ENCODE data around the gene ZFHX3. TPM values are rescaled to one million over a fixed set of nuclear protein-coding genes. Genes with fewer than 3 reads are reported as not detected.

ZFHX3 gene
- total RNA-seq, 4 donors from 2014 or later = 19.7 to 70.4 (median 34.6) TPM

DNA sequence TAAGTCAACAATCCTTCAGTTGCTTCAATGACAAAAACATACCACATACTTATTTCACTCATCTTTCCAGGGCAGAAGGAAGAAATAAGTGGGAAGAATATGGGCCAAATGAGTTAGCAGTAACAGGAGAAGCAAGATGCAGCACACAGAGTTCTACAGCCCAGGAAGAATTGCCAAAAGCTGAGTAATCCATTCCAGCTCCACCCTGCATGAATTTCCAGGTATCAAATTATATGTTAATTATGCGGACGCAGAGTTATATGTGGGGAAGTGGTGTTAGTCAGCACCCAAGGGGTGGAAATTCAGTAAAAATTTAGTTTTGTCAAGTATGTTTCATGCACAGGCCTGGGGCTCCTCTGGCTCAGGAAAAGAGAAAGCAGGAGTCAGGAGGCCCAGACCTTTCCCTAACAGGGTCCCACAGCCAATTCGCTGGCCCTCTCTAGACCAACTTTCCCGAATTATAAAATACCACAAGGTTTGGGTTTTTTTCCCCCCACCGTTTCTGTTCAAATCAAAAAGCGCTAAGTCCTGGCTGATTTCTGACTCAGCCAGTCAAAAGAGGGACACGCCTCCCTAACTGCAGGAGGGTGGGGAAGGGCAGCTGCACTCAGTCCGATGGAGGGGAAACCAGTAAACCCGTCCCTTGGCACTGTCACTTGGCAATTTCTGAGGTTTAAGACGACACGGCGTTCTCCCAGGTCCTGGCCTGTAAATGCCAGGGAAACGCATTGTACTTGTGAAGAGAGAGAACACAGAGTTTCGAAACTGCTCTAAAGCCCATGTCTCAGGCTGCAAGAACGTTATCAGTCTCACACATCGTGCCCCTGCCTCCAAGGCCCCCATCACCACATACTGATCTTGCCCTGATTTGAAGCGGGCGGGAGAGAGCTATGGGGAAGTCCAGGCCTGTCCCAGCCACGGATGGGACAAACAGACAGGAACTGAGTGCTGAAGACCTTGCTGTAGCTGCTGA, 58.1 kb downstream of the ZFHX3 start:
- TF ChIP-seq, protein P1, sequence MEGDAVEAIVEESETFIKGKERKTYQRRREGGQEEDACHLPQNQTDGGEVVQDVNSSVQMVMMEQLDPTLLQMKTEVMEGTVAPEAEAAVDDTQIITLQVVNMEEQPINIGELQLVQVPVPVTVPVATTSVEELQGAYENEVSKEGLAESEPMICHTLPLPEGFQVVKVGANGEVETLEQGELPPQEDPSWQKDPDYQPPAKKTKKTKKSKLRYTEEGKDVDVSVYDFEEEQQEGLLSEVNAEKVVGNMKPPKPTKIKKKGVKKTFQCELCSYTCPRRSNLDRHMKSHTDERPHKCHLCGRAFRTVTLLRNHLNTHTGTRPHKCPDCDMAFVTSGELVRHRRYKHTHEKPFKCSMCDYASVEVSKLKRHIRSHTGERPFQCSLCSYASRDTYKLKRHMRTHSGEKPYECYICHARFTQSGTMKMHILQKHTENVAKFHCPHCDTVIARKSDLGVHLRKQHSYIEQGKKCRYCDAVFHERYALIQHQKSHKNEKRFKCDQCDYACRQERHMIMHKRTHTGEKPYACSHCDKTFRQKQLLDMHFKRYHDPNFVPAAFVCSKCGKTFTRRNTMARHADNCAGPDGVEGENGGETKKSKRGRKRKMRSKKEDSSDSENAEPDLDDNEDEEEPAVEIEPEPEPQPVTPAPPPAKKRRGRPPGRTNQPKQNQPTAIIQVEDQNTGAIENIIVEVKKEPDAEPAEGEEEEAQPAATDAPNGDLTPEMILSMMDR (IDR thresholded peaks at IDR 0.05; ENCODE audit: low read depth) = no peak

DNA sequence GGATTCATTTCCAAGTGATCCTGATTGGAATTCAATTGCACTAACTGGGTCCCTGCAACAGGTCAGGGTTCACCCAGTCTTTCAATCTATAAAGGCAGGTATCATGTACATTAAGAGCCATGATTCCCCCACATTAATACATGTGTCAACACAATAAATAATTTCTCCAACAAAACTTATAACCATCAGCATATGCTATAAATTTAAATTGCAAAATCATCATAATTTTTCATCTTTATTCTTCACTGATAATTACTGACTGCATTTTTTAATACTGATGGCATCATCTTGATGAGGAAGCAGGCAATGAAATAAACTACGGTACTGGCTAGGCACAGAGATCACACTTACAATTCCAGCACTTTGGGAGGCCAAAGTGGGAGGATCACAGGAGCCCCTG, 59.4 kb downstream of the ZFHX3 start:
- TF ChIP-seq, protein P1 (IDR thresholded peaks at IDR 0.05; ENCODE audit: low read depth) = no peak

DNA sequence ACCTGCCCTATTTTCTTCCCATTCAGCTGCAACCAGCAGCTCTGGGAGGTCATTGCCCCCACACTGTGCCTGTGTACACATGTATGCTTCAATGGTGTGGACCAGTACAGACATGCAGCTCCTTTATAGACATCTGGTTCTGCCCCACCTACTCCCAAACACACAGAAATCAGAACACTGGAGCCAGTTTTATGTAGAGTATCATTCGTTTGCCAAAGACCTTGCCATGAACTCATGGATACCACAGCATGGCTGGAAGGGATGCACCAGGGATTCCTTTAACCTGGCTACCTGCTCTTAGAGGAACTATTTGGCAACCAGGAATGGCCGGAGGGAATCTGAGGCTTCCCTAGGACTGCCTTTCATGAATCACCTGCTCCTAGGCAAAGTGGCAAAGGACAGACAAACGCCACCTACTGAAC, 60.4 kb downstream of the ZFHX3 start:
- TF ChIP-seq, protein P1 (IDR thresholded peaks at IDR 0.05; ENCODE audit: low read depth) = no peak

DNA sequence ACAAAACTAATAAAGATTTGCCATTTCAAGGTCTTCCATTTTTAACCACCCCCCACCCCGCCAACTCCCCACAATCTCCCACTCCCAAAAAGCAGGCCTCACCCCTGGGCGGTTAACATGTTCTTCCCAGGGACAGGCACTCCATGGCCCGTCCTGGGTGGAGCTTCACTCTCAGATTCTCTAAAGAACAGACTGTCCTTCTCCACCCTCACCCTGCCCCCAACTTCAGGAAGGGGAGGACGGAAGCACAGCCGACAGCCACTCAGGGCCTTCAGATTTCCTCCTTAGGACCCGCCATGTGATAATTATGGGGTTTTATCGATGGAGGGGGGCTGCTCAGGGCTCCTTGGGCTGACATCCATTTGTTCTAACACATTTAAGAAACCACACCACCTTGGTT, 61.9 kb downstream of the ZFHX3 start:
- TF ChIP-seq, protein P1 (IDR thresholded peaks at IDR 0.05; ENCODE audit: low read depth) = no peak

DNA sequence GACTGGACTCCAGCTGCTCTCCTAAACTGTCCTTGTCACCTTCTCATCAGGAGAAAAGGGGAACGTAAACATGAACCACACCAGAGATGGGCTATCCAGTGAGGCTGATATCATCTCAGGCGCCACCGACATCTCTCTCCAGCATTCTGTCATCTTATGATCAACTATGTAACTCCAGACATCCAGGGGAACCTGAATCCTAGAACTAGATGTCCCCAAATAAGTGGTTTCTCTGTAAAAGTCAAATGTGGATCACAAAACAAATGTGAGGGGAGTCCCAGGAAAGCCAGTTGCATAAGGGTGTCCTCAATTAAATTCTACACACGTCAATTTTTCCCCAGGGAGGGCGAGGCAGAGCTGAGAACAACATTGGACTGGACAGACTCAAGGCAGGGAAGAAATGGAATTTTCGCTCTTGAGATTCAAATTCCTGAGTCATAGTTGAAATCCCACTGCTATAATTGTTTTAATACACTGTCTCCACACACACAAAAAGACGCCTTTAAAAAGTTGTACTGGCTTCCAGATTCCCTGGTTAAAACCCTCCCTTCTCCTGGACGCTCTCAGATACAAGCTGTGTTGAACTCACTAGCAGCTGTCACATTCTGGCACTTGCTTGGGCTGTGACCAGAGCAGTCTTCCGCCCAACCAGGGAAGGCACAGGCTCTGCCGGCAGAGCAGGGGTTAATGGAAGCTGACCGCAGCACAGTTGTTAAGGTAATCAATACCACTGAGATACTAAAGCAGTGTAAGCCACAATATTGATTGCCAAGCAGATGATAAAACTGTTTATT, 62.6 kb downstream of the ZFHX3 start:
- TF ChIP-seq, protein P1 (IDR thresholded peaks at IDR 0.05; ENCODE audit: low read depth) = no peak

DNA sequence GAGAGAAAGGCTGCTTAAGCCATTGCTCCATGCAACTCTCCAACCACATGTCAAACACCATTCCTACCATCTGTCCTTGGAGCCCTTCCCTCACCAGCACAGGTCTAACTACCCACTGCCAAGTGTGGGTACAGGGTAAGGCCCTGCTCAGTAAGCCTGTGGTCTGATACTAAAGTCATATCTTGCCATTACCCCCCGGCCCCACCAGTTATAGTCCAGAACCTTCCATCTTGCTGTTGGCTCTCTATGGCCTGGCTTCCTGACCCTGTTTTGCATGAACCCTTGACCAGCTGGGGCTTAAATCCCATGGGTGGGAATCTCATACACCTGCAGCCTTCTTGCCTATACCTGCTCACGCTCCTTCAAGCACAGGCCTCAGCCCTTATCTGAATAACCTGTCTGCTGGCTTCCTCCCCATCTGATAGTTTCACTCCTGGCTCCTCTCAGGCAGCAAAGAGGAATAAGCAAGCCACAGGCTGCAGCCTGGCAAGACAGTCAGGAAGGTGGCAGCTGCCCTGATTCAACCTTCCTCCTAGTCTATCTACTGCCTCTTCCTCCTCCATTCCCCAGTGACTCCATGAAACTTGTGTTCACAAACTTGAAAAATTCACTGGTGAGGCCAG, 64.1 kb downstream of the ZFHX3 start:
- TF ChIP-seq, protein P1 (IDR thresholded peaks at IDR 0.05; ENCODE audit: low read depth) = no peak
